KMS-11 (cell line): Measurements from ENCODE around the gene CACFD1.

Source experiments
- H2AFZ ChIP-seq: fragments of 200-600 bp; sonication (generic); 2 replicates; pipeline ENCODE4 v1.6.1; 2016; ENCODE audit warnings: antibody characterized with exemption, mixed run types, low read depth
- H3K27ac ChIP-seq: fragments of 200-600 bp; sonication (generic); 2 replicates; pipeline ENCODE4 v1.6.1; 2016; ENCODE audit warnings: mild to moderate bottlenecking, mixed run types
- H3K27me3 ChIP-seq: fragments of 200-600 bp; sonication (generic); 2 replicates; pipeline ENCODE4 v1.6.1; 2017; ENCODE audit warnings: mild to moderate bottlenecking, low read depth, mixed run types, moderate library complexity; ENCODE audit not compliant: insufficient read depth
- H3K36me3 ChIP-seq: fragments of 200-600 bp; sonication (generic); 2 replicates; pipeline ENCODE4 v1.6.1; 2017; ENCODE audit warnings: mild to moderate bottlenecking, mixed run types; ENCODE audit not compliant: insufficient read depth
- H3K4me1 ChIP-seq: fragments of 200-600 bp; sonication (generic); 2 replicates; pipeline ENCODE4 v1.6.1; 2016; ENCODE audit warnings: mild to moderate bottlenecking, low read depth, mixed run types; ENCODE audit not compliant: poor library complexity, severe bottlenecking
- H3K4me2 ChIP-seq: fragments of 200-600 bp; sonication (generic); 2 replicates; pipeline ENCODE4 v1.7.0; 2016; ENCODE audit warnings: mild to moderate bottlenecking, mixed run types
- H3K4me3 ChIP-seq: fragments of 200-600 bp; sonication (generic); IDR thresholded peaks from 2 replicates; pipeline ENCODE4 v1.6.1; 2017; ENCODE audit warnings: low read depth, low read length, mixed read lengths; ENCODE audit not compliant: insufficient read depth
- H3K79me2 ChIP-seq: fragments of 200-600 bp; sonication (generic); 2 replicates; pipeline ENCODE4 v1.6.1; 2016; ENCODE audit warnings: low read depth, mixed run types; ENCODE audit not compliant: insufficient read depth
- H3K9ac ChIP-seq: fragments of 200-600 bp; sonication (generic); 2 replicates; pipeline ENCODE4 v1.6.1; 2016; ENCODE audit warnings: mild to moderate bottlenecking, mixed run types
- H4K20me1 ChIP-seq: fragments of 200-600 bp; sonication (generic); 2 replicates; pipeline ENCODE4 v1.6.1; 2016; ENCODE audit warnings: mild to moderate bottlenecking, mixed run types; ENCODE audit not compliant: insufficient read depth
- TF ChIP-seq, protein P1 (sequence below): fragments of 200-600 bp; sonication (generic); conservative IDR thresholded peaks from 2 replicates; pipeline ENCODE4 v1.6.1; 2017; ENCODE audit warnings: low read depth, mild to moderate bottlenecking, antibody characterized with exemption, low read length, moderate library complexity, mixed read lengths

CACFD1 gene

GRCh38 chr9:133441571-133441970, 18.2 kb upstream of the CACFD1 start:
- Histone ChIP-seq H3K27ac (no peak overlapping the region), H3K4me3 (no peak overlapping the region), H3K9ac (no peak overlapping the region), H2AFZ (no peak overlapping the region), H3K4me2 (no peak overlapping the region), H3K79me2 (no peaks in the 10 kb centered on the region), H4K20me1 (no peaks in the 10 kb centered on the region), H3K27me3 (peaks cover 100% of the 10 kb centered on the region), H3K4me1 (no peaks in the 10 kb centered on the region), H3K36me3 (no peaks in the 10 kb centered on the region)
- TF ChIP-seq, protein P1, sequence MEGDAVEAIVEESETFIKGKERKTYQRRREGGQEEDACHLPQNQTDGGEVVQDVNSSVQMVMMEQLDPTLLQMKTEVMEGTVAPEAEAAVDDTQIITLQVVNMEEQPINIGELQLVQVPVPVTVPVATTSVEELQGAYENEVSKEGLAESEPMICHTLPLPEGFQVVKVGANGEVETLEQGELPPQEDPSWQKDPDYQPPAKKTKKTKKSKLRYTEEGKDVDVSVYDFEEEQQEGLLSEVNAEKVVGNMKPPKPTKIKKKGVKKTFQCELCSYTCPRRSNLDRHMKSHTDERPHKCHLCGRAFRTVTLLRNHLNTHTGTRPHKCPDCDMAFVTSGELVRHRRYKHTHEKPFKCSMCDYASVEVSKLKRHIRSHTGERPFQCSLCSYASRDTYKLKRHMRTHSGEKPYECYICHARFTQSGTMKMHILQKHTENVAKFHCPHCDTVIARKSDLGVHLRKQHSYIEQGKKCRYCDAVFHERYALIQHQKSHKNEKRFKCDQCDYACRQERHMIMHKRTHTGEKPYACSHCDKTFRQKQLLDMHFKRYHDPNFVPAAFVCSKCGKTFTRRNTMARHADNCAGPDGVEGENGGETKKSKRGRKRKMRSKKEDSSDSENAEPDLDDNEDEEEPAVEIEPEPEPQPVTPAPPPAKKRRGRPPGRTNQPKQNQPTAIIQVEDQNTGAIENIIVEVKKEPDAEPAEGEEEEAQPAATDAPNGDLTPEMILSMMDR, result no peak

DNA sequence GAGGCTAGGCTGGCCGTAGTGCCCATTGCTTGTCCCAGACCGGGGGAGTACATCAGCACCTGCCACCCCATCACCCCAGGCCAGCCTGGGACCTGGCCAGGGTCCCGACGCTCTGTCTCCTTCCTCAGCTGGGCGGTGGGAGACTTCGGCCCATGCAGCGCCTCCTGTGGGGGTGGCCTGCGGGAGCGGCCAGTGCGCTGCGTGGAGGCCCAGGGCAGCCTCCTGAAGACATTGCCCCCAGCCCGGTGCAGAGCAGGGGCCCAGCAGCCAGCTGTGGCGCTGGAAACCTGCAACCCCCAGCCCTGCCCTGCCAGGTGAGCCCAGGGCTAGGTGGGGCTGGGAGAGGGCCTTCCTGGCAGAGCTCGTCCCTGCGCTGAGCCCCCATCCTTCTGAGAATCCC, 16.5 kb upstream of the CACFD1 start:
- TF ChIP-seq, protein P1, result no peak
- H2AFZ ChIP-seq, result no peak overlapping the region
- H3K36me3 ChIP-seq, result no peaks in the 10 kb centered on the region
- H3K27me3 ChIP-seq, result peaks cover 100% of the 10 kb centered on the region
- no peak overlapping the region for H3K27ac ChIP-seq
- H3K4me3 ChIP-seq, result no peak overlapping the region
- H3K79me2 ChIP-seq, result no peaks in the 10 kb centered on the region
- H3K4me2 ChIP-seq, result no peak overlapping the region
- no peak overlapping the region for H3K9ac ChIP-seq
- no peaks in the 10 kb centered on the region for H4K20me1 ChIP-seq
- H3K4me1 ChIP-seq, result no peaks in the 10 kb centered on the region

DNA sequence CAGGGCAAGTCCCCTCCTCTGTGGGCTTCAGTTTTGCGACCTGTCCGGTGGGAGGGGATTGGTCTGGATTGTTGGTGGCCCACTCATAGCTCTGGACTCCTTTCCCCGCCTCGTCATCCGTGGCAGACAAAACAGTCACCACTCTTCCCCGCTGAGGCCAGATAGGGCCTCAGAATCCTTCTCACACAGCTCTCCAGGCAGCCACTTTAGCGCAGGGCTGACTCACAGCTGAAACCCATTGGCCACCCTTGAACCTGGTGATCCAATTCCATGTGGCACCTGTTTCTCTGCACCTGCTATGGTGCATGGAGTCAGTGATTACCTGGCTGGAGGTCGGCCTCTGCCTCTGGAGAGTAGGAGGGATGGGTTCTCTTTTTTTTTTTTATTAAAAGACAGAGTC, 15.8 kb upstream of the CACFD1 start:
- peaks cover 96% of the 10 kb centered on the region for H3K27me3 ChIP-seq

DNA sequence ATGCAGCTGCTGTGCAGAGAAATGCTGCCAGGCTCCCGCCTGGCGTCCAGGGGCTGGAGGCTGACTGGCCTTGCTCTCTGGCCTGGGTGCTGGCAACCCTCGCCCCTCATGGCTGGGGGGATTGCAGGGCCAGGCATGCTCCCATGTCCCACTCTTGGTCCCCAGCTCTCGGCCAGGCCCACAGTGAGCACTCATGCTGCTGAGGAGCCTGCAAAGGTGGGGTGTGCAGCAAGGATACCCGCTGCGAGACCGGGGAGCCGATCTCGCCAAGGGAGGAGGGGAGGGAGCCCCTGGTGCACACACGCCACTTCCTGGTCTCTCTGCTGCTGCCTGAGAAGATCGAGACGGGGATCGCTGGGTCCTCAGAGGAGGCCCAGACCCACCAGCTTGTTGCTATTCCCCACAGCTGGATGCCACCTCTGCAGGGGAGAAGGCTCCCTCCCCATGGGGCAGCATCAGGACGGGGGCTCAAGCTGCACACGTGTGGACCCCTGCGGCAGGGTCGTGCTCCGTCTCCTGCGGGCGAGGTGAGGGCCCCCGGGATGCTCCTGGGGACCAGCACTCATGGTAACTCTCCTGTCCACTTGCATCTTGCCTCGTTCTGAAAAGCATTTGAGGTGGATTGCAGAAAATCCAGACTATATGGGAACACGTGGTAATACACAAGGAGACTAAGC, 14.3 kb upstream of the CACFD1 start:
- no peak overlapping the region for H3K9ac ChIP-seq
- H3K36me3 ChIP-seq, result no peaks in the 10 kb centered on the region
- TF ChIP-seq, protein P1, result no peak
- no peak overlapping the region for H3K27ac ChIP-seq
- no peak overlapping the region for H2AFZ ChIP-seq
- H3K79me2 ChIP-seq, result no peaks in the 10 kb centered on the region
- H3K4me1 ChIP-seq, result no peaks in the 10 kb centered on the region
- H3K27me3 ChIP-seq, result peaks cover 93% of the 10 kb centered on the region
- no peaks in the 10 kb centered on the region for H4K20me1 ChIP-seq
- H3K4me3 ChIP-seq, result no peak overlapping the region
- H3K4me2 ChIP-seq, result no peak overlapping the region

More for the DNA sequence above, 15.8 kb upstream of the CACFD1 start:
- Histone ChIP-seq H3K27ac (no peak overlapping the region), H3K9ac (no peak overlapping the region), H3K4me3 (no peak overlapping the region), H3K36me3 (no peaks in the 10 kb centered on the region), H3K4me2 (no peak overlapping the region), H3K4me1 (no peaks in the 10 kb centered on the region), H4K20me1 (no peaks in the 10 kb centered on the region), H2AFZ (no peak overlapping the region), H3K79me2 (no peaks in the 10 kb centered on the region)
- TF ChIP-seq, protein P1, result no peak
